B cell (primary cell): ENCODE results near the gene KREMEN2. TPM values are rescaled to one million over a fixed set of nuclear protein-coding genes. Genes with fewer than 3 reads are reported as not detected.

Source experiments
- ATAC-seq: fragments of 200-7000 bp; cut with Tn5 transposase; one replicate; pipeline ENCODE4 v1.10.0; 2021; ENCODE audit warnings: low read depth, mild to moderate bottlenecking, moderate number of reproducible peaks, moderate library complexity
- CTCF ChIA-PET: fragments of 350-600 bp; sonication (Branson Sonifier 250); formaldehyde crosslinking; loops from one replicate; lab custom pipeline; 2021; ENCODE audit warnings: antibody characterized with exemption, inconsistent platforms; lab: Charles Lee
- POLR2A ChIA-PET: fragments of 350-600 bp; sonication (Branson Sonifier 250); formaldehyde crosslinking; loops from one replicate; lab custom pipeline; 2021; ENCODE audit warnings: antibody characterized with exemption; lab: Charles Lee
- DNase-seq: peaks from one replicate; pipeline ENCODE4 v3.0.0; 2013
- H2AFZ ChIP-seq: 2 replicates; pipeline ENCODE4 v1.6.1; 2012; ENCODE audit warnings: mild to moderate bottlenecking, low read depth, low read length; ENCODE audit not compliant: insufficient read depth, poor library complexity, severe bottlenecking
- H3K27ac ChIP-seq, 2 donors: 1 replicate in 1 of 2; 2 replicates in 1 of 2; pipeline ENCODE4 v1.5.1; 2012 to 2013; ENCODE audit warnings: low read length in 2 of 2, mild to moderate bottlenecking in 2 of 2, moderate library complexity in 1 of 2
- H3K27me3 ChIP-seq, 4 experiments: fragments of 200-600 bp in 1 of 4; sonication (generic) in 1 of 4; replicated peaks in 1 of 4; 1 replicate in 2 of 4; 2 replicates in 2 of 4; pipeline versions ENCODE4 v1.6.1 to v1.7.0; 2013 to 2016; ENCODE audit warnings: low read length in 3 of 4, mild to moderate bottlenecking in 2 of 4, mixed read lengths in 1 of 4, moderate library complexity in 1 of 4; ENCODE audit not compliant: insufficient read depth in 4 of 4, control insufficient read depth in 3 of 4; ENCODE audit errors: control extremely low read depth in 1 of 4
- H3K36me3 ChIP-seq, 2 experiments: replicated peaks in 1 of 2; 1 replicate in 1 of 2; 2 replicates in 1 of 2; pipeline versions ENCODE4 v1.6.1 to v1.7.1; 2013; ENCODE audit warnings: low read length in 1 of 2; ENCODE audit not compliant: insufficient read depth in 2 of 2, control insufficient read depth in 1 of 2; ENCODE audit errors: control extremely low read depth in 1 of 2, extremely low read depth in 1 of 2
- H3K4me1 ChIP-seq, 2 donors: fragments of 200-600 bp in 1 of 2; sonication (generic) in 1 of 2; 1 replicate in 1 of 2; 2 replicates in 1 of 2; pipeline versions ENCODE4 v1.5.1 to v1.6.1; 2013 to 2017; ENCODE audit warnings: low read length in 2 of 2; ENCODE audit not compliant: control insufficient read depth in 2 of 2, insufficient read depth in 2 of 2
- H3K4me2 ChIP-seq: replicated peaks from 2 replicates; pipeline ENCODE3; 2012; ENCODE audit warnings: mild to moderate bottlenecking, low read depth, low read length; ENCODE audit not compliant: poor library complexity, severe bottlenecking
- H3K4me3 ChIP-seq, 5 experiments: fragments of 200-600 bp in 1 of 5; sonication (generic) in 1 of 5; 1 replicate in 3 of 5; 2 replicates in 2 of 5; pipeline versions ENCODE4 v1.5.1 to v1.7.0; 2011 to 2016; ENCODE audit warnings: low read length in 4 of 5, mild to moderate bottlenecking in 4 of 5, low read depth in 2 of 5, control low read depth in 1 of 5, moderate library complexity in 1 of 5; ENCODE audit not compliant: insufficient read depth in 1 of 5; ENCODE audit errors: control extremely low read depth in 1 of 5, extremely low read depth in 1 of 5
- H3K79me2 ChIP-seq: fragments of 200-600 bp; sonication (generic); one replicate; pipeline ENCODE4 v1.6.0; 2016; ENCODE audit warnings: low read length; ENCODE audit not compliant: control insufficient read depth, insufficient read depth
- H3K9ac ChIP-seq: fragments of 200-600 bp; sonication (generic); 2 replicates; pipeline ENCODE4 v1.6.1; 2017; ENCODE audit warnings: mild to moderate bottlenecking, low read length, moderate library complexity
- H3K9me3 ChIP-seq, 3 donors: one replicate each; pipeline versions ENCODE4 v1.6.1 to v1.7.1; 2013; ENCODE audit warnings: low read length in 2 of 3; ENCODE audit not compliant: control insufficient read depth in 2 of 3, insufficient read depth in 1 of 3; ENCODE audit errors: control extremely low read depth in 1 of 3
- H4K20me1 ChIP-seq: 2 replicates; pipeline ENCODE4 v1.6.0; 2012; ENCODE audit warnings: mild to moderate bottlenecking, low read length; ENCODE audit not compliant: insufficient read depth, control insufficient read depth, poor library complexity, severe bottlenecking
- H3K27ac Mint-ChIP-seq: one replicate; pipeline ENCODE4 v1.8.0; 2021; ENCODE audit warnings: mixed read lengths
- H3K27me3 Mint-ChIP-seq: one replicate; pipeline ENCODE4 v1.8.0; 2021; ENCODE audit warnings: mixed read lengths
- H3K4me1 Mint-ChIP-seq: one replicate; pipeline ENCODE4 v1.8.0; 2021; ENCODE audit warnings: mixed read lengths
- H3K4me3 Mint-ChIP-seq: one replicate; pipeline ENCODE4 v1.8.0; 2021; ENCODE audit warnings: mixed read lengths
- H3K9me3 Mint-ChIP-seq: one replicate; pipeline ENCODE4 v1.8.0; 2022; ENCODE audit warnings: mixed read lengths; ENCODE audit not compliant: insufficient read depth
- CTCF ChIP-seq: fragments of 200-600 bp; IDR thresholded peaks from one replicate; pipeline ENCODE4 v1.8.0; 2022; ENCODE audit warnings: antibody characterized with exemption, mild to moderate bottlenecking
- EZH2 ChIP-seq: IDR thresholded peaks from 2 replicates; pipeline ENCODE4 v1.6.1; 2012; ENCODE audit warnings: borderline replicate concordance, low read depth, mild to moderate bottlenecking, moderate library complexity, low read length; ENCODE audit not compliant: insufficient read depth, poor library complexity, severe bottlenecking
- WGBS: methylation state at CpG from one replicate; pipeline ENCODE4 v1.1.5; 2013; ENCODE audit warnings: missing lambda C conversion rate; ENCODE audit not compliant: insufficient coverage; 5-methylcytosine and 5-hydroxymethylcytosine counted together
- intact Hi-C: fragments of 100-400 bp; cut with micrococcal nuclease; formaldehyde crosslinking; loops from one replicate; pipeline ENCODE4 v1.10.0; 2022
- polyA plus RNA-seq: library from polyadenylated mRNA; depleted of rRNA; stranded (reverse); fragments of >200 nt; gene quantifications from 2 replicates; pipeline ENCODE4 v1.2.3, GENCODE V29; 2012
- total RNA-seq, 2 donors: library from RNA; stranded (reverse); fragments of 120-200 nt in 1 of 2; gene quantifications; 1 replicate in 1 of 2; 2 replicates in 1 of 2; pipeline versions ENCODE4 v1.2.3 to v1.2.4, GENCODE V29; 2013 to 2022

KREMEN2 gene
- total and polyA plus RNA-seq, 2 donors (not counting 1 experiment from before 2014, with no cell fraction given) = 0.17 to 1.1 TPM

GRCh38 chr16:2977440-2977839, 13.4 kb downstream of the KREMEN2 start:
- CTCF ChIA-PET = interaction anchor here (0.7 to 1.9 kb wide), 2 partner anchors 10 to 14 kb away, joined by 3 to 5 read pairs; partner anchors contain the start of gene KREMEN2
- Histone ChIP-seq H2AFZ (no peak overlapping the region), H3K36me3 (no peaks in the 10 kb centered on the region), H3K4me1 (peaks cover 10 to 22% of the 10 kb centered on the region in 2 donors), H3K79me2 (peaks cover 6% of the 10 kb centered on the region), H3K9ac (no peak overlapping the region), H3K27me3 (peaks cover 0 to 10% (median 1%) of the 10 kb centered on the region in 4 experiments), H3K4me3 (no peak overlapping the region), H3K9me3 (no peaks in the 10 kb centered on the region), H3K4me2 (no peak overlapping the region), H4K20me1 (peaks cover 5% of the 10 kb centered on the region), H3K27ac (no peak overlapping the region)
- intact Hi-C loops = no loop called here
- H3K9me3 Mint-ChIP-seq = no peaks in the 10 kb centered on the region
- no peak overlapping the region for H3K27ac Mint-ChIP-seq
- DNase-seq (no peak), ATAC-seq (no peak)
- peaks cover 12% of the 10 kb centered on the region for H3K4me1 Mint-ChIP-seq
- H3K4me3 Mint-ChIP-seq = no peak overlapping the region
- 86% methylated on average over 5 of the region's 6 CpGs for WGBS
- no peaks in the 10 kb centered on the region for H3K27me3 Mint-ChIP-seq
- TF ChIP-seq CTCF (no peak), EZH2 (no peak)
- POLR2A ChIA-PET = no interaction called here

DNA sequence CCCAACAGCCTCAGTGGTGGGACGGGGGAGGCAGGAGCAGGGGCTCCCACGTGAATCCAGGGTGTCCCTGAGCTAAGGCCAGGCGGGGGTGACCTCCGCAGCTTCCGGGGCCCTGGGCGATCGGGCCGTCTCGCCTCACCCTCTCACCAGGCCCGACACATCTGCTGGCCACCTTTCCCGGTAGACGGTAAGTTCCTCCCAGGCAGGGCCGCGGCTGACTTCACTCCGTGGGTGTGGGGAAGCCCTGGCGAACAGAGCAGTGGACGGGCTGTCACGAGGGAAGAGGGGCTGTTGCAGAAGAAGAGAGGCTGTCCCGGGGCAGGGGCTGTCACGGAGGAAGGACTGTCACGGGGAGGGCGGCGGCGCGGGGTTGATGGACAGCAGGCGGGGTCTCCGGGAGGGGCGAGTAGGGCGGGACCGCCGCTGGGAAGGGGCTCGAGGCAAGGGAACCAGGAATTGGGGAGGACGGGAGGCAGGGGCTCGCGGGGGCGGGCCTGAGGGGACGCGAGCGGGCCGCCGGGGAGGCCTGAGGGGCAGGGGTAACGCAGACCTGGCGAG, 15.7 kb downstream of the KREMEN2 start:
- Mint-ChIP-seq H3K4me1 (peaks cover 21% of the 10 kb centered on the region), H3K27ac (peak overlapping the region; percentile 3), H3K4me3 (peak overlapping the region; percentile 66), H3K9me3 (no peaks in the 10 kb centered on the region), H3K27me3 (no peaks in the 10 kb centered on the region)
- Histone ChIP-seq H3K27ac (no peak overlapping the region), H4K20me1 (peaks cover 5% of the 10 kb centered on the region), H3K4me3 (peak overlapping the region in 4 of 5 experiments; percentile 74 to 96 (median 86)), H3K4me1 (peaks cover 18 to 39% of the 10 kb centered on the region in 2 donors), H3K27me3 (peaks cover 0 to 8% (median 1%) of the 10 kb centered on the region in 4 experiments), H3K4me2 (peak overlapping the region; percentile 99), H3K36me3 (no peaks in the 10 kb centered on the region), H3K9me3 (no peaks in the 10 kb centered on the region), H3K79me2 (peaks cover 6% of the 10 kb centered on the region), H2AFZ (peak overlapping the region; percentile 94), H3K9ac (peak overlapping the region; percentile 98)
- no peak for ATAC-seq
- WGBS = 7% methylated on average over 43 of the region's 43 CpGs
- intact Hi-C loops = loop anchor here (1.0 to 5.0 kb wide), 4 partner anchors 10 to 202 kb away; partner anchors contain the start of genes ELOB, FLYWCH2 and PAQR4
- TF ChIP-seq CTCF = no peak
- TF ChIP-seq EZH2 = no peak
- DNase-seq = peak; percentile 39
- CTCF ChIA-PET = interaction anchor here (1.8 kb wide), 1 partner anchor 49 kb away, joined by 8 read pairs; no protein-coding TSS in a partner anchor
- POLR2A ChIA-PET = interaction anchor here (0.5 to 1.5 kb wide), 4 partner anchors 12 to 180 kb away, joined by 3 to 10 read pairs (median 4); no protein-coding TSS in a partner anchor
